ENCODE data around the gene SULT1E1.

DNA sequence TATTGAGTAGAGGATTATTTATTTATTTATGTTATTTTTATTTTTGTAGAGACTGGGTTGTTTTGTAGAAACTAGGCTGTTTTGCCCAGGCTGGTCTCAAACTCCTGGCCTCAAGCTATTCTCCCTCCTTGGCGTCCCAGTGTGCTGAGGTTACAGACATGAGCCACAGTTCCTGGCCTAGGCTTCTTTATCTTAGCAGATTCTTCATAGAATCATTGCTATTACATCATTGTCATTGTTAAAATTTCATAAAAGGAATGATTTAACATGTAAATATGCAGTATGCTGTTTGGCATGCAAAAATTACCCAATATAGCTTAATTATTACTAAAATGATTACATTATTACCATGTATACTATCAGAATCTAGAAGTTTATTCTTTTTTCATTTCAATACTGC, 24.2 kb downstream of the SULT1E1 start:
- TF ChIP-seq, protein P1, sequence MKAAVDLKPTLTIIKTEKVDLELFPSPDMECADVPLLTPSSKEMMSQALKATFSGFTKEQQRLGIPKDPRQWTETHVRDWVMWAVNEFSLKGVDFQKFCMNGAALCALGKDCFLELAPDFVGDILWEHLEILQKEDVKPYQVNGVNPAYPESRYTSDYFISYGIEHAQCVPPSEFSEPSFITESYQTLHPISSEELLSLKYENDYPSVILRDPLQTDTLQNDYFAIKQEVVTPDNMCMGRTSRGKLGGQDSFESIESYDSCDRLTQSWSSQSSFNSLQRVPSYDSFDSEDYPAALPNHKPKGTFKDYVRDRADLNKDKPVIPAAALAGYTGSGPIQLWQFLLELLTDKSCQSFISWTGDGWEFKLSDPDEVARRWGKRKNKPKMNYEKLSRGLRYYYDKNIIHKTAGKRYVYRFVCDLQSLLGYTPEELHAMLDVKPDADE (IDR thresholded peaks at IDR 0.05): no peak
- TF ChIP-seq, protein P2, sequence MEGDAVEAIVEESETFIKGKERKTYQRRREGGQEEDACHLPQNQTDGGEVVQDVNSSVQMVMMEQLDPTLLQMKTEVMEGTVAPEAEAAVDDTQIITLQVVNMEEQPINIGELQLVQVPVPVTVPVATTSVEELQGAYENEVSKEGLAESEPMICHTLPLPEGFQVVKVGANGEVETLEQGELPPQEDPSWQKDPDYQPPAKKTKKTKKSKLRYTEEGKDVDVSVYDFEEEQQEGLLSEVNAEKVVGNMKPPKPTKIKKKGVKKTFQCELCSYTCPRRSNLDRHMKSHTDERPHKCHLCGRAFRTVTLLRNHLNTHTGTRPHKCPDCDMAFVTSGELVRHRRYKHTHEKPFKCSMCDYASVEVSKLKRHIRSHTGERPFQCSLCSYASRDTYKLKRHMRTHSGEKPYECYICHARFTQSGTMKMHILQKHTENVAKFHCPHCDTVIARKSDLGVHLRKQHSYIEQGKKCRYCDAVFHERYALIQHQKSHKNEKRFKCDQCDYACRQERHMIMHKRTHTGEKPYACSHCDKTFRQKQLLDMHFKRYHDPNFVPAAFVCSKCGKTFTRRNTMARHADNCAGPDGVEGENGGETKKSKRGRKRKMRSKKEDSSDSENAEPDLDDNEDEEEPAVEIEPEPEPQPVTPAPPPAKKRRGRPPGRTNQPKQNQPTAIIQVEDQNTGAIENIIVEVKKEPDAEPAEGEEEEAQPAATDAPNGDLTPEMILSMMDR (conservative IDR thresholded peaks at IDR 0.05; ENCODE audit: low read depth in 2 of 2): no peak
- no peak for TF ChIP-seq EZH2 (IDR thresholded peaks at IDR 0.05; ENCODE audit: low read depth, unreplicated experiment)
- no peak for TF ChIP-seq EZH2phosphoT487 (IDR thresholded peaks at IDR 0.05; ENCODE audit: unreplicated experiment)
- TF ChIP-seq, protein P3, sequence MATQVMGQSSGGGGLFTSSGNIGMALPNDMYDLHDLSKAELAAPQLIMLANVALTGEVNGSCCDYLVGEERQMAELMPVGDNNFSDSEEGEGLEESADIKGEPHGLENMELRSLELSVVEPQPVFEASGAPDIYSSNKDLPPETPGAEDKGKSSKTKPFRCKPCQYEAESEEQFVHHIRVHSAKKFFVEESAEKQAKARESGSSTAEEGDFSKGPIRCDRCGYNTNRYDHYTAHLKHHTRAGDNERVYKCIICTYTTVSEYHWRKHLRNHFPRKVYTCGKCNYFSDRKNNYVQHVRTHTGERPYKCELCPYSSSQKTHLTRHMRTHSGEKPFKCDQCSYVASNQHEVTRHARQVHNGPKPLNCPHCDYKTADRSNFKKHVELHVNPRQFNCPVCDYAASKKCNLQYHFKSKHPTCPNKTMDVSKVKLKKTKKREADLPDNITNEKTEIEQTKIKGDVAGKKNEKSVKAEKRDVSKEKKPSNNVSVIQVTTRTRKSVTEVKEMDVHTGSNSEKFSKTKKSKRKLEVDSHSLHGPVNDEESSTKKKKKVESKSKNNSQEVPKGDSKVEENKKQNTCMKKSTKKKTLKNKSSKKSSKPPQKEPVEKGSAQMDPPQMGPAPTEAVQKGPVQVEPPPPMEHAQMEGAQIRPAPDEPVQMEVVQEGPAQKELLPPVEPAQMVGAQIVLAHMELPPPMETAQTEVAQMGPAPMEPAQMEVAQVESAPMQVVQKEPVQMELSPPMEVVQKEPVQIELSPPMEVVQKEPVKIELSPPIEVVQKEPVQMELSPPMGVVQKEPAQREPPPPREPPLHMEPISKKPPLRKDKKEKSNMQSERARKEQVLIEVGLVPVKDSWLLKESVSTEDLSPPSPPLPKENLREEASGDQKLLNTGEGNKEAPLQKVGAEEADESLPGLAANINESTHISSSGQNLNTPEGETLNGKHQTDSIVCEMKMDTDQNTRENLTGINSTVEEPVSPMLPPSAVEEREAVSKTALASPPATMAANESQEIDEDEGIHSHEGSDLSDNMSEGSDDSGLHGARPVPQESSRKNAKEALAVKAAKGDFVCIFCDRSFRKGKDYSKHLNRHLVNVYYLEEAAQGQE (IDR thresholded peaks at IDR 0.05; ENCODE audit: unreplicated experiment): no peak
- no peak for TF ChIP-seq CREB1 (CRISPR knock-in tag; IDR thresholded peaks at IDR 0.05; ENCODE audit: low read depth)
- no peak for TF ChIP-seq POLR2AphosphoS5 (IDR thresholded peaks at IDR 0.05; ENCODE audit: low read depth)
- TF ChIP-seq ZNF331 (CRISPR knock-in tag; IDR thresholded peaks at IDR 0.05; ENCODE audit: low read depth): no peak
- no peak for TF ChIP-seq ZNF114 (CRISPR knock-in tag; IDR thresholded peaks at IDR 0.05)
- TF ChIP-seq JUNB (IDR thresholded peaks at IDR 0.05; ENCODE audit: unreplicated experiment): no peak
- TF ChIP-seq NANOG (IDR thresholded peaks at IDR 0.05; ENCODE audit: borderline replicate concordance): no peak
- no peak for TF ChIP-seq STAT1 (IDR thresholded peaks at IDR 0.05; ENCODE audit: unreplicated experiment)
- TF ChIP-seq, protein P4, sequence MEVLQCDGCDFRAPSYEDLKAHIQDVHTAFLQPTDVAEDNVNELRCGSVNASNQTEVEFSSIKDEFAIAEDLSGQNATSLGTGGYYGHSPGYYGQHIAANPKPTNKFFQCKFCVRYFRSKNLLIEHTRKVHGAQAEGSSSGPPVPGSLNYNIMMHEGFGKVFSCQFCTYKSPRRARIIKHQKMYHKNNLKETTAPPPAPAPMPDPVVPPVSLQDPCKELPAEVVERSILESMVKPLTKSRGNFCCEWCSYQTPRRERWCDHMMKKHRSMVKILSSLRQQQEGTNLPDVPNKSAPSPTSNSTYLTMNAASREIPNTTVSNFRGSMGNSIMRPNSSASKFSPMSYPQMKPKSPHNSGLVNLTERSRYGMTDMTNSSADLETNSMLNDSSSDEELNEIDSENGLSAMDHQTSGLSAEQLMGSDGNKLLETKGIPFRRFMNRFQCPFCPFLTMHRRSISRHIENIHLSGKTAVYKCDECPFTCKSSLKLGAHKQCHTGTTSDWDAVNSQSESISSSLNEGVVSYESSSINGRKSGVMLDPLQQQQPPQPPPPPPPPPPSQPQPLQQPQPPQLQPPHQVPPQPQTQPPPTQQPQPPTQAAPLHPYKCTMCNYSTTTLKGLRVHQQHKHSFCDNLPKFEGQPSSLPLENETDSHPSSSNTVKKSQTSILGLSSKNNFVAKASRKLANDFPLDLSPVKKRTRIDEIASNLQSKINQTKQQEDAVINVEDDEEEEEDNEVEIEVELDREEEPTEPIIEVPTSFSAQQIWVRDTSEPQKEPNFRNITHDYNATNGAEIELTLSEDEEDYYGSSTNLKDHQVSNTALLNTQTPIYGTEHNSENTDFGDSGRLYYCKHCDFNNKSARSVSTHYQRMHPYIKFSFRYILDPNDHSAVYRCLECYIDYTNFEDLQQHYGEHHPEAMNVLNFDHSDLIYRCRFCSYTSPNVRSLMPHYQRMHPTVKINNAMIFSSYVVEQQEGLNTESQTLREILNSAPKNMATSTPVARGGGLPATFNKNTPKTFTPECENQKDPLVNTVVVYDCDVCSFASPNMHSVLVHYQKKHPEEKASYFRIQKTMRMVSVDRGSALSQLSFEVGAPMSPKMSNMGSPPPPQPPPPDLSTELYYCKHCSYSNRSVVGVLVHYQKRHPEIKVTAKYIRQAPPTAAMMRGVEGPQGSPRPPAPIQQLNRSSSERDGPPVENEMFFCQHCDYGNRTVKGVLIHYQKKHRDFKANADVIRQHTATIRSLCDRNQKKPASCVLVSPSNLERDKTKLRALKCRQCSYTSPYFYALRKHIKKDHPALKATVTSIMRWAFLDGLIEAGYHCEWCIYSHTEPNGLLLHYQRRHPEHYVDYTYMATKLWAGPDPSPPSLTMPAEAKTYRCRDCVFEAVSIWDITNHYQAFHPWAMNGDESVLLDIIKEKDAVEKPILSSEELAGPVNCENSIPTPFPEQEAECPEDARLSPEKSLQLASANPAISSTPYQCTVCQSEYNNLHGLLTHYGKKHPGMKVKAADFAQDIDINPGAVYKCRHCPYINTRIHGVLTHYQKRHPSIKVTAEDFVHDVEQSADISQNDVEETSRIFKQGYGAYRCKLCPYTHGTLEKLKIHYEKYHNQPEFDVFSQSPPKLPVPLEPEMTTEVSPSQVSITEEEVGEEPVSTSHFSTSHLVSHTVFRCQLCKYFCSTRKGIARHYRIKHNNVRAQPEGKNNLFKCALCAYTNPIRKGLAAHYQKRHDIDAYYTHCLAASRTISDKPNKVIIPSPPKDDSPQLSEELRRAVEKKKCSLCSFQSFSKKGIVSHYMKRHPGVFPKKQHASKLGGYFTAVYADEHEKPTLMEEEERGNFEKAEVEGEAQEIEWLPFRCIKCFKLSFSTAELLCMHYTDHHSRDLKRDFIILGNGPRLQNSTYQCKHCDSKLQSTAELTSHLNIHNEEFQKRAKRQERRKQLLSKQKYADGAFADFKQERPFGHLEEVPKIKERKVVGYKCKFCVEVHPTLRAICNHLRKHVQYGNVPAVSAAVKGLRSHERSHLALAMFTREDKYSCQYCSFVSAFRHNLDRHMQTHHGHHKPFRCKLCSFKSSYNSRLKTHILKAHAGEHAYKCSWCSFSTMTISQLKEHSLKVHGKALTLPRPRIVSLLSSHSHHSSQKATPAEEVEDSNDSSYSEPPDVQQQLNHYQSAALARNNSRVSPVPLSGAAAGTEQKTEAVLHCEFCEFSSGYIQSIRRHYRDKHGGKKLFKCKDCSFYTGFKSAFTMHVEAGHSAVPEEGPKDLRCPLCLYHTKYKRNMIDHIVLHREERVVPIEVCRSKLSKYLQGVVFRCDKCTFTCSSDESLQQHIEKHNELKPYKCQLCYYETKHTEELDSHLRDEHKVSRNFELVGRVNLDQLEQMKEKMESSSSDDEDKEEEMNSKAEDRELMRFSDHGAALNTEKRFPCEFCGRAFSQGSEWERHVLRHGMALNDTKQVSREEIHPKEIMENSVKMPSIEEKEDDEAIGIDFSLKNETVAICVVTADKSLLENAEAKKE (CRISPR knock-in tag; IDR thresholded peaks at IDR 0.05): no peak

Measured in GM23338 (cell line).